Activated CD4-positive, alpha-beta T cell treated with anti-CD3 and anti-CD28 coated beads for 36 hours (primary cell): ENCODE results near the gene CCL11. TPM values are rescaled to one million over a fixed set of nuclear protein-coding genes. Genes with fewer than 3 reads are reported as not detected.

Experiments used
- ATAC-seq: fragments of 200-7000 bp; cut with Tn5 transposase; one replicate; pipeline ENCODE4 v1.10.0; 2021; ENCODE audit warnings: mild to moderate bottlenecking, moderate library complexity
- CTCF ChIA-PET: fragments of 350-600 bp; sonication (Branson Sonifier 250); formaldehyde crosslinking; loops from one replicate; lab custom pipeline; 2021; ENCODE audit warnings: antibody characterized with exemption; lab: Charles Lee
- POLR2A ChIA-PET: fragments of 350-600 bp; sonication (Branson Sonifier 250); formaldehyde crosslinking; loops from one replicate; lab custom pipeline; 2021; ENCODE audit warnings: antibody characterized with exemption, inconsistent platforms; lab: Charles Lee
- DNase-seq: peaks from one replicate; pipeline ENCODE4 v3.0.0-alpha.2; 2020
- H3K27ac Mint-ChIP-seq: one replicate; pipeline ENCODE4 v1.8.0; 2021; ENCODE audit warnings: mixed read lengths
- H3K27me3 Mint-ChIP-seq: one replicate; pipeline ENCODE4 v1.8.0; 2021; ENCODE audit warnings: mixed read lengths
- H3K36me3 Mint-ChIP-seq: one replicate; pipeline ENCODE4 v1.8.0; 2021; ENCODE audit warnings: low read depth, mixed read lengths
- H3K4me1 Mint-ChIP-seq: one replicate; pipeline ENCODE4 v1.8.0; 2021; ENCODE audit warnings: mixed read lengths
- H3K4me3 Mint-ChIP-seq: one replicate; pipeline ENCODE4 v1.8.0; 2021; ENCODE audit warnings: mild to moderate bottlenecking, moderate library complexity, mixed read lengths
- H3K9me3 Mint-ChIP-seq: one replicate; pipeline ENCODE4 v1.8.0; 2021; ENCODE audit warnings: low read depth, mixed read lengths
- intact Hi-C, 2 experiments: fragments of 100-400 bp; cut with DNase I in 1 of 2; cut with micrococcal nuclease in 1 of 2; formaldehyde crosslinking; loops; one replicate each; pipeline versions ENCODE4 v1.14.2 to v1.15.1; 2022 to 2024; cut with DNase I, micrococcal nuclease
- total RNA-seq, 2 experiments: library from RNA; stranded (reverse); gene quantifications; one replicate each; pipeline ENCODE4 v1.2.3, GENCODE V29; 2021

The CCL11 gene
- total RNA-seq, 2 experiments from 2014 or later: not detected

GRCh38 chr17:34259146-34259545 is 26.4 kb upstream of the CCL11 start:
- Mint-ChIP-seq H3K4me1 (peaks cover 3% of the 10 kb centered on the region), H3K9me3 (no peaks in the 10 kb centered on the region), H3K27ac (no peak overlapping the region), H3K4me3 (no peak overlapping the region), H3K27me3 (peaks cover 41% of the 10 kb centered on the region), H3K36me3 (no peaks in the 10 kb centered on the region)
- ChIA-PET CTCF (no interaction called here), POLR2A (no interaction called here)
- intact Hi-C loops: no loop called here
- ATAC-seq (no peak), DNase-seq (no peak)

GRCh38 chr17:34260861-34261260 is 24.7 kb upstream of the CCL11 start:
- no peak overlapping the region for H3K27ac Mint-ChIP-seq
- CTCF ChIA-PET: no interaction called here
- POLR2A ChIA-PET: no interaction called here
- DNase-seq (no peak), ATAC-seq (no peak)
- no peaks in the 10 kb centered on the region for H3K4me1 Mint-ChIP-seq
- H3K9me3 Mint-ChIP-seq: no peaks in the 10 kb centered on the region
- peaks cover 40% of the 10 kb centered on the region for H3K27me3 Mint-ChIP-seq
- no peak overlapping the region for H3K4me3 Mint-ChIP-seq
- intact Hi-C loops: no loop called here
- H3K36me3 Mint-ChIP-seq: no peaks in the 10 kb centered on the region

GRCh38 chr17:34261568-34262337 is 23.8 kb upstream of the CCL11 start:
- H3K36me3 Mint-ChIP-seq: no peaks in the 10 kb centered on the region
- H3K27ac Mint-ChIP-seq: no peak overlapping the region
- H3K9me3 Mint-ChIP-seq: no peaks in the 10 kb centered on the region
- H3K4me1 Mint-ChIP-seq: no peaks in the 10 kb centered on the region
- DNase-seq (peak; percentile 37), ATAC-seq (no peak)
- no peak overlapping the region for H3K4me3 Mint-ChIP-seq
- ChIA-PET CTCF (no interaction called here), POLR2A (no interaction called here)
- H3K27me3 Mint-ChIP-seq: peaks cover 37% of the 10 kb centered on the region
- intact Hi-C loops: no loop called here

GRCh38 chr17:34265711-34266110 is 19.8 kb upstream of the CCL11 start:
- POLR2A ChIA-PET: no interaction called here
- Mint-ChIP-seq H3K4me3 (no peak overlapping the region), H3K36me3 (no peaks in the 10 kb centered on the region), H3K4me1 (no peaks in the 10 kb centered on the region), H3K9me3 (no peaks in the 10 kb centered on the region), H3K27ac (no peak overlapping the region), H3K27me3 (peaks cover 22% of the 10 kb centered on the region)
- intact Hi-C loops: no loop called here
- no peak for ATAC-seq
- CTCF ChIA-PET: interaction anchor here (0.7 kb wide), 1 partner anchor 9 kb away, joined by 3 read pairs; no protein-coding TSS in a partner anchor
- no peak for DNase-seq

GRCh38 chr17:34269969-34270368 is 15.6 kb upstream of the CCL11 start, which contains the start of gene CCL7:
Gene CCL7, plus strand, starts transcription at chr17:34270221. Its CDS starts 70 bp downstream, at chr17:34270291.
- DNase-seq (no peak), ATAC-seq (no peak)
- ChIA-PET POLR2A (no interaction called here), CTCF (interaction anchor here (0.6 kb wide), 1 partner anchor 42 kb away, joined by 3 read pairs; no protein-coding TSS in a partner anchor)
- Mint-ChIP-seq H3K9me3 (no peaks in the 10 kb centered on the region), H3K4me3 (no peak within 1 kb of the TSS), H3K4me1 (no peaks in the 10 kb centered on the region), H3K36me3 (no peaks in the 10 kb centered on the region), H3K27ac (no peak within 1 kb of the TSS), H3K27me3 (peaks cover 45% of the 10 kb centered on the region)
- intact Hi-C loops: no loop called here

- intact Hi-C loops: no loop called here
- ChIA-PET POLR2A (no interaction called here), CTCF (no interaction called here)
- no peaks in the 10 kb centered on the region for H3K4me1 Mint-ChIP-seq
- H3K27me3 Mint-ChIP-seq: peaks cover 55% of the 10 kb centered on the region
- no peak overlapping the region for H3K4me3 Mint-ChIP-seq
- DNase-seq (no peak), ATAC-seq (no peak)
- H3K36me3 Mint-ChIP-seq: no peaks in the 10 kb centered on the region
- H3K27ac Mint-ChIP-seq: no peak overlapping the region
- no peaks in the 10 kb centered on the region for H3K9me3 Mint-ChIP-seq
Observed at GRCh38 chr17:34275881-34276280, 9.7 kb upstream of the CCL11 start.

GRCh38 chr17:34276826-34277225 is 8.7 kb upstream of the CCL11 start:
- ChIA-PET POLR2A (no interaction called here), CTCF (no interaction called here)
- Mint-ChIP-seq H3K27ac (no peak overlapping the region), H3K4me3 (no peak overlapping the region), H3K9me3 (no peaks in the 10 kb centered on the region), H3K27me3 (peaks cover 51% of the 10 kb centered on the region), H3K4me1 (no peaks in the 10 kb centered on the region), H3K36me3 (no peaks in the 10 kb centered on the region)
- DNase-seq (no peak), ATAC-seq (no peak)
- intact Hi-C loops: no loop called here

GRCh38 chr17:34283571-34283970 is 2.0 kb upstream of the CCL11 start:
- no peaks in the 10 kb centered on the region for H3K36me3 Mint-ChIP-seq
- ATAC-seq (no peak), DNase-seq (no peak)
- intact Hi-C loops: no loop called here
- H3K9me3 Mint-ChIP-seq: no peaks in the 10 kb centered on the region
- H3K4me3 Mint-ChIP-seq: no peak overlapping the region
- ChIA-PET POLR2A (no interaction called here), CTCF (no interaction called here)
- H3K27me3 Mint-ChIP-seq: peaks cover 21% of the 10 kb centered on the region
- no peak overlapping the region for H3K27ac Mint-ChIP-seq
- no peaks in the 10 kb centered on the region for H3K4me1 Mint-ChIP-seq

GRCh38 chr17:34287875-34288274 is 2.3 kb downstream of the CCL11 start:
- DNase-seq (no peak), ATAC-seq (no peak)
- H3K4me1 Mint-ChIP-seq: no peaks in the 10 kb centered on the region
- no peak overlapping the region for H3K27ac Mint-ChIP-seq
- intact Hi-C loops: no loop called here
- POLR2A ChIA-PET: no interaction called here
- H3K9me3 Mint-ChIP-seq: peaks cover 2% of the 10 kb centered on the region
- no peaks in the 10 kb centered on the region for H3K36me3 Mint-ChIP-seq
- peaks cover 11% of the 10 kb centered on the region for H3K27me3 Mint-ChIP-seq
- no peak overlapping the region for H3K4me3 Mint-ChIP-seq
- CTCF ChIA-PET: interaction anchor here (0.6 to 2.5 kb wide), 2 partner anchors 27 to 73 kb away, joined by 4 to 9 read pairs; no protein-coding TSS in a partner anchor

GRCh38 chr17:34290586-34290985 is 5.0 kb downstream of the CCL11 start:
- intact Hi-C loops: no loop called here
- Mint-ChIP-seq H3K36me3 (no peaks in the 10 kb centered on the region), H3K27ac (no peak overlapping the region), H3K4me3 (no peak overlapping the region), H3K27me3 (peaks cover 11% of the 10 kb centered on the region), H3K4me1 (no peaks in the 10 kb centered on the region), H3K9me3 (peaks cover 2% of the 10 kb centered on the region)
- CTCF ChIA-PET: no interaction called here
- DNase-seq (no peak), ATAC-seq (no peak)
- POLR2A ChIA-PET: no interaction called here

- peaks cover 2% of the 10 kb centered on the region for H3K9me3 Mint-ChIP-seq
- ATAC-seq: peak; percentile 55
- POLR2A ChIA-PET: no interaction called here
Observed at GRCh38 chr17:34291721-34292348, 6.3 kb downstream of the CCL11 start.

GRCh38 chr17:34299027-34299426 is 13.5 kb downstream of the CCL11 start:
- ChIA-PET CTCF (no interaction called here), POLR2A (no interaction called here)
- Mint-ChIP-seq H3K4me1 (peaks cover 3% of the 10 kb centered on the region), H3K4me3 (no peak overlapping the region), H3K27me3 (peaks cover 18% of the 10 kb centered on the region), H3K27ac (no peak overlapping the region), H3K9me3 (no peaks in the 10 kb centered on the region), H3K36me3 (no peaks in the 10 kb centered on the region)
- DNase-seq (no peak), ATAC-seq (no peak)
- intact Hi-C loops: no loop called here

More at GRCh38 chr17:34291721-34292348, 6.3 kb downstream of the CCL11 start:
- Mint-ChIP-seq H3K27ac (no peak overlapping the region), H3K4me3 (no peak overlapping the region), H3K36me3 (no peaks in the 10 kb centered on the region), H3K4me1 (no peaks in the 10 kb centered on the region), H3K27me3 (peaks cover 11% of the 10 kb centered on the region)
- peak; percentile 7 for DNase-seq
- intact Hi-C loops: no loop called here
- CTCF ChIA-PET: interaction anchor here (0.7 to 0.8 kb wide), 2 partner anchors 70 to 97 kb away, joined by 3 to 5 read pairs; no protein-coding TSS in a partner anchor
